Nephron progenitor cell (in vitro differentiated cells): ENCODE results near the gene MYH8.

Experiments
- DNase-seq: peaks from one replicate; pipeline ENCODE4 v3.0.0; 2021
- H3K27ac Mint-ChIP-seq: 2 replicates; pipeline ENCODE4 v1.8.0; 2021; ENCODE audit warnings: mild to moderate bottlenecking, moderate library complexity, mixed read lengths
- H3K27me3 Mint-ChIP-seq: 2 replicates; pipeline ENCODE4 v1.8.0; 2021; ENCODE audit warnings: mild to moderate bottlenecking, low read depth, mixed read lengths; ENCODE audit not compliant: poor library complexity
- H3K36me3 Mint-ChIP-seq: 2 replicates; pipeline ENCODE4 v1.8.0; 2021; ENCODE audit warnings: low read depth, mixed read lengths
- H3K4me1 Mint-ChIP-seq: 2 replicates; pipeline ENCODE4 v1.8.0; 2021; ENCODE audit warnings: mixed read lengths
- H3K4me3 Mint-ChIP-seq: 2 replicates; pipeline ENCODE4 v1.8.0; 2021; ENCODE audit warnings: mild to moderate bottlenecking, moderate library complexity, mixed read lengths
- H3K9me3 Mint-ChIP-seq: 2 replicates; pipeline ENCODE4 v1.8.0; 2021; ENCODE audit warnings: mild to moderate bottlenecking, moderate library complexity, mixed read lengths
- TF ChIP-seq, protein P1 (sequence below): fragments of 200-600 bp; sonication (generic); IDR thresholded peaks from 2 replicates; pipeline ENCODE4 v1.5.0; 2021; ENCODE audit warnings: antibody characterized with exemption

The MYH8 gene

DNA sequence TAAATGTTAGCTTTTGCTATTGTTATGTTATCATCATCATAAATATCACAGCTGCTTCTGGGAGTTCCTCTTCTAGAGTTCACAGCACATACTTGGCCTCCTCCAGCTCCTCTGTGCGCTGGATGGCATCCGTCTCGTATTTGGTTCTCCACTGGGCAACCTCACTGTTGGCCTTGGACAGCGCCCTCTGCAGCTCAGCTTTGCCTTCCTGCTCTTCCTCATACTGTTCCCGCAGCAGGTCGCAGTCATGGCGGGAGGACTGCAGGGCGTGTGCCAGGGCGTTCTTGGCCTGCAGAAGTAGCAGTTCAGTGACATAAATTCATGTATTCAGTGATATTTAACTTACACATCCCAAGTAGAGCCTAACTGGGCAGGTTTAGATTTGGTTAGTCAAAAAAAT is 23.4 kb downstream of the MYH8 start:
- H3K36me3 Mint-ChIP-seq: no peaks in the 10 kb centered on the region
- H3K27me3 Mint-ChIP-seq: peaks cover 12% of the 10 kb centered on the region
- peak; percentile 7 for DNase-seq
- no peak overlapping the region for H3K27ac Mint-ChIP-seq
- H3K4me3 Mint-ChIP-seq: no peak overlapping the region
- TF ChIP-seq, protein P1, sequence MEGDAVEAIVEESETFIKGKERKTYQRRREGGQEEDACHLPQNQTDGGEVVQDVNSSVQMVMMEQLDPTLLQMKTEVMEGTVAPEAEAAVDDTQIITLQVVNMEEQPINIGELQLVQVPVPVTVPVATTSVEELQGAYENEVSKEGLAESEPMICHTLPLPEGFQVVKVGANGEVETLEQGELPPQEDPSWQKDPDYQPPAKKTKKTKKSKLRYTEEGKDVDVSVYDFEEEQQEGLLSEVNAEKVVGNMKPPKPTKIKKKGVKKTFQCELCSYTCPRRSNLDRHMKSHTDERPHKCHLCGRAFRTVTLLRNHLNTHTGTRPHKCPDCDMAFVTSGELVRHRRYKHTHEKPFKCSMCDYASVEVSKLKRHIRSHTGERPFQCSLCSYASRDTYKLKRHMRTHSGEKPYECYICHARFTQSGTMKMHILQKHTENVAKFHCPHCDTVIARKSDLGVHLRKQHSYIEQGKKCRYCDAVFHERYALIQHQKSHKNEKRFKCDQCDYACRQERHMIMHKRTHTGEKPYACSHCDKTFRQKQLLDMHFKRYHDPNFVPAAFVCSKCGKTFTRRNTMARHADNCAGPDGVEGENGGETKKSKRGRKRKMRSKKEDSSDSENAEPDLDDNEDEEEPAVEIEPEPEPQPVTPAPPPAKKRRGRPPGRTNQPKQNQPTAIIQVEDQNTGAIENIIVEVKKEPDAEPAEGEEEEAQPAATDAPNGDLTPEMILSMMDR: no peak
- no peaks in the 10 kb centered on the region for H3K4me1 Mint-ChIP-seq
- no peaks in the 10 kb centered on the region for H3K9me3 Mint-ChIP-seq

DNA sequence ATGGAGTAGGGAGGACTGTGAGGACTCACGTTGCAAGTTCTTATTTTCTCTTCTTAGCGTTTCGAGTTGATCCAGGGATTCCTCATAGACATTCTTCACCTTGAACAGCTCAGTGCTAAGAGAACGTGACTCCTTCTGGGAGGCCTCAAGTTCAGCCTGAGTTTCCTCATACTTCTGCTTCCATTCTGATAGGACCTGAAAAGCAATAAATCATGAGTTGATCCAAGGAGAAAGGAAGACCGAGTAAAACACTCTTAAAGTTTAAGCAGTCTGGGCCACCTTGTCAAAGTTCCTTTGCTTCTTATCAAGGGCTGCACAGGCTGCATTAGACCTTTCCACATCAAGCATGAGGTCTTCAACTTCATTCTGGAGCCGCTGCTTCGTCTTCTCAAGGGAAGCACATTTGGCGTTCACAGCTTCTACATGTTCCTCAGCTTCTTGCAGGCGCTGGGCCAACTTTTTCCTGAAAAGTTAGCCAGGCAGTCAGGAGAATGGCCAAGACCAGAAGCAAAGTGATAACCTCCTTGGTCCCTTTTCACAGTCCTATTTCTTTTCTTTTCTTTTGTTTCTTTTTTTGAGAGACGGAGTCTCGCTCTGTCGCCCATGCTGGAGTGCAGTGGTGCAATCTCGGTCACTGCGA is 25.1 kb downstream of the MYH8 start:
- H3K9me3 Mint-ChIP-seq: no peaks in the 10 kb centered on the region
- H3K4me3 Mint-ChIP-seq: no peak overlapping the region
- H3K36me3 Mint-ChIP-seq: no peaks in the 10 kb centered on the region
- H3K27me3 Mint-ChIP-seq: peaks cover 12% of the 10 kb centered on the region
- DNase-seq: no peak
- TF ChIP-seq, protein P1: no peak
- no peaks in the 10 kb centered on the region for H3K4me1 Mint-ChIP-seq
- H3K27ac Mint-ChIP-seq: no peak overlapping the region

GRCh38 chr17:10394201-10394887 is 27.4 kb downstream of the MYH8 start:
- Mint-ChIP-seq H3K27me3 (peaks cover 6% of the 10 kb centered on the region), H3K4me3 (no peak overlapping the region), H3K27ac (no peak overlapping the region), H3K9me3 (peaks cover under 1% of the 10 kb centered on the region), H3K4me1 (peaks cover under 1% of the 10 kb centered on the region), H3K36me3 (no peaks in the 10 kb centered on the region)
- TF ChIP-seq, protein P1: no peak
- no peak for DNase-seq

DNA sequence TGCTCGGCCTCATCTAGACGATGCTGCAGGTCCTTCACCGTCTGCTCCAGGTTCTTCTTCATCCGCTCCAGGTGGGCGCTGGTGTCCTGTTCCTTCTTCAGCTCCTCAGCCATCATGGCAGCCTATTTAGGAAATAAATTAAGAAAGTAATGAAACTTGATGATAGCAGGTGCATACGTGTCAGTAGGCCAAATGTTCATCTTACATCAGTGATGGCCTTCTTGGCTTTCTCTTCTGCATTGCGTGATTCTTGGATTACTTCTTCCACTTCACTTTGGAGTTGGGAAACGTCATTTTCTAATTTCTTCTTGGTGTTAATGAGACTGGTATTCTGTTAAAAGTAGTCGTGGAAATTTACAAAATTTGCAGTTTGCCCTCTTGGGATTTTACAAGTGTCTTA is 28.9 kb downstream of the MYH8 start:
- peaks cover 5% of the 10 kb centered on the region for H3K27me3 Mint-ChIP-seq
- H3K4me1 Mint-ChIP-seq: peaks cover 5% of the 10 kb centered on the region
- no peak for DNase-seq
- H3K9me3 Mint-ChIP-seq: peaks cover 5% of the 10 kb centered on the region
- TF ChIP-seq, protein P1: no peak
- no peak overlapping the region for H3K27ac Mint-ChIP-seq
- H3K36me3 Mint-ChIP-seq: no peaks in the 10 kb centered on the region
- H3K4me3 Mint-ChIP-seq: no peak overlapping the region

DNA sequence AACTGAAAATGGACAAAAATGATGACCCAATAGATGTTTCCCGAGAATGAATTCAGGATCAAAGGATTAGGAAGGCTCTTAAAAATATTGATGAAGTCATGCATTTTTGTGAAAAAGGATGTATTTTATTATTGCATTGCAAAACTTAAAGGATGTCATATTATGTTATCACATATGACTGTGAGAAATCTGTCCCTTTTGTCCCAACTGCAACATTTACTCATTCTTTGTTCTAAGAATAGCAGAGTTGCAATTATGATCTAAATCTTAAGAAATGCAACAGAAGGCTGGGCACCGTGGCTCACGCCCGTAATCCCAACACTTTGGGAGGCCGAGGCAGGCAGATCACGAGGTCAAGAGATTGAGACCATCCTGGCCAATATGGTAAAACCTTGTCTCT is 35.9 kb downstream of the MYH8 start:
- Mint-ChIP-seq H3K4me3 (no peak overlapping the region), H3K4me1 (peaks cover 33% of the 10 kb centered on the region), H3K27ac (no peak overlapping the region), H3K36me3 (no peaks in the 10 kb centered on the region), H3K27me3 (peaks cover 3% of the 10 kb centered on the region), H3K9me3 (peaks cover 13% of the 10 kb centered on the region)
- TF ChIP-seq, protein P1: no peak
- no peak for DNase-seq

- H3K27me3 Mint-ChIP-seq: peaks cover 5% of the 10 kb centered on the region
- DNase-seq: peak; percentile 8
Observed at GRCh38 chr17:10384175-10384574, 37.6 kb downstream of the MYH8 start.

More at GRCh38 chr17:10384175-10384574, 37.6 kb downstream of the MYH8 start:
- TF ChIP-seq, protein P1: no peak
- Mint-ChIP-seq H3K36me3 (no peaks in the 10 kb centered on the region), H3K4me3 (no peak overlapping the region), H3K9me3 (peaks cover 10% of the 10 kb centered on the region), H3K4me1 (peaks cover 44% of the 10 kb centered on the region), H3K27ac (peak overlapping the region; percentile 61)
